Duodenal mucosa (tissue), 2 donors: ENCODE results near the gene RABAC1.

Experiments
- H3K27ac ChIP-seq: one replicate; pipeline ENCODE4 v1.7.0; 2013; ENCODE audit warnings: low read depth, low read length
- H3K27me3 ChIP-seq, 2 donors: one replicate each; pipeline ENCODE4 v1.7.0; 2013; ENCODE audit warnings: low read length in 2 of 2, control low read depth in 1 of 2; ENCODE audit not compliant: insufficient read depth in 2 of 2, control insufficient read depth in 1 of 2
- H3K36me3 ChIP-seq, 2 donors: one replicate each; pipeline ENCODE4 v1.7.0; 2013; ENCODE audit warnings: low read length in 2 of 2, control low read depth in 1 of 2; ENCODE audit not compliant: insufficient read depth in 2 of 2, control insufficient read depth in 1 of 2
- H3K4me1 ChIP-seq, 2 donors: one replicate each; pipeline ENCODE4 v1.7.0; 2013; ENCODE audit warnings: low read length in 2 of 2, control low read depth in 1 of 2; ENCODE audit not compliant: insufficient read depth in 2 of 2, control insufficient read depth in 1 of 2
- H3K4me3 ChIP-seq, 2 donors: one replicate each; pipeline ENCODE4 v1.7.0; 2013; ENCODE audit warnings: low read length in 2 of 2, low read depth in 1 of 2
- H3K9ac ChIP-seq, 2 donors: one replicate each; pipeline ENCODE4 v1.7.0; 2013; ENCODE audit warnings: low read length in 2 of 2, low read depth in 1 of 2
- H3K9me3 ChIP-seq, 2 donors: one replicate each; pipeline ENCODE4 v1.7.0; 2013; ENCODE audit warnings: low read length in 2 of 2, control low read depth in 1 of 2; ENCODE audit not compliant: control insufficient read depth in 1 of 2

Gene RABAC1

GRCh38 chr19:41935760-41936415, 23.2 kb downstream of the RABAC1 start:
- H3K27me3 ChIP-seq, result peaks cover 42 to 49% of the 10 kb centered on the region in 2 donors
- H3K27ac ChIP-seq, result no peak overlapping the region
- H3K36me3 ChIP-seq, result no peaks in the 10 kb centered on the region
- no peak overlapping the region for H3K4me3 ChIP-seq
- peaks cover 0 to 13% of the 10 kb centered on the region in 2 donors for H3K4me1 ChIP-seq
- H3K9ac ChIP-seq, result no peak overlapping the region
- no peaks in the 10 kb centered on the region for H3K9me3 ChIP-seq

- H3K9ac ChIP-seq, result no peak overlapping the region
- H3K36me3 ChIP-seq, result no peaks in the 10 kb centered on the region
- H3K27me3 ChIP-seq, result peaks cover 51 to 58% of the 10 kb centered on the region in 2 donors
- H3K9me3 ChIP-seq, result no peaks in the 10 kb centered on the region
- H3K4me3 ChIP-seq, result no peak overlapping the region
- peaks cover 0 to 10% of the 10 kb centered on the region in 2 donors for H3K4me1 ChIP-seq
- H3K27ac ChIP-seq, result no peak overlapping the region
Measured at GRCh38 chr19:41934849-41935374, 24.2 kb downstream of the RABAC1 start.

- no peak overlapping the region for H3K4me3 ChIP-seq
- peaks cover 62 to 65% of the 10 kb centered on the region in 2 donors for H3K27me3 ChIP-seq
- no peak overlapping the region for H3K27ac ChIP-seq
- peaks cover 7 to 17% of the 10 kb centered on the region in 2 donors for H3K4me1 ChIP-seq
- H3K9ac ChIP-seq, result no peak overlapping the region
- H3K36me3 ChIP-seq, result no peaks in the 10 kb centered on the region
- no peaks in the 10 kb centered on the region for H3K9me3 ChIP-seq
Measured at GRCh38 chr19:41933693-41934426, 25.3 kb downstream of the RABAC1 start.

- Histone ChIP-seq H3K36me3 (no peaks in the 10 kb centered on the region), H3K27me3 (peaks cover 67 to 68% of the 10 kb centered on the region in 2 donors), H3K9ac (no peak overlapping the region), H3K4me3 (no peak overlapping the region), H3K4me1 (peaks cover 9 to 20% of the 10 kb centered on the region in 2 donors), H3K9me3 (no peaks in the 10 kb centered on the region), H3K27ac (no peak overlapping the region)
Measured at GRCh38 chr19:41932720-41933332, 26.3 kb downstream of the RABAC1 start.

- peaks cover 9 to 20% of the 10 kb centered on the region in 2 donors for H3K4me1 ChIP-seq
- H3K27me3 ChIP-seq, result peaks cover 72% of the 10 kb centered on the region in 2 donors
- no peaks in the 10 kb centered on the region for H3K36me3 ChIP-seq
- H3K27ac ChIP-seq, result no peak overlapping the region
- H3K9ac ChIP-seq, result no peak overlapping the region
- H3K9me3 ChIP-seq, result no peaks in the 10 kb centered on the region
- no peak overlapping the region for H3K4me3 ChIP-seq
Measured at GRCh38 chr19:41932259-41932719, 26.8 kb downstream of the RABAC1 start.

GRCh38 chr19:41930926-41931592, 28.1 kb downstream of the RABAC1 start:
- H3K9me3 ChIP-seq, result no peaks in the 10 kb centered on the region
- no peaks in the 10 kb centered on the region for H3K36me3 ChIP-seq
- H3K4me1 ChIP-seq, result peaks cover 9 to 15% of the 10 kb centered on the region in 2 donors
- no peak overlapping the region for H3K27ac ChIP-seq
- H3K27me3 ChIP-seq, result peaks cover 73 to 77% of the 10 kb centered on the region in 2 donors
- no peak overlapping the region for H3K4me3 ChIP-seq
- H3K9ac ChIP-seq, result no peak overlapping the region

- H3K4me3 ChIP-seq, result no peak overlapping the region
- H3K9ac ChIP-seq, result no peak overlapping the region
- H3K36me3 ChIP-seq, result no peaks in the 10 kb centered on the region
- peaks cover 9 to 13% of the 10 kb centered on the region in 2 donors for H3K4me1 ChIP-seq
- no peaks in the 10 kb centered on the region for H3K9me3 ChIP-seq
- H3K27me3 ChIP-seq, result peaks cover 78 to 79% of the 10 kb centered on the region in 2 donors
- H3K27ac ChIP-seq, result no peak overlapping the region
Measured at GRCh38 chr19:41930322-41930722, 28.8 kb downstream of the RABAC1 start.

- Histone ChIP-seq H3K4me1 (peaks cover 9 to 10% of the 10 kb centered on the region in 2 donors), H3K9ac (no peak overlapping the region), H3K4me3 (no peak overlapping the region), H3K27me3 (peaks cover 81 to 82% of the 10 kb centered on the region in 2 donors), H3K36me3 (no peaks in the 10 kb centered on the region), H3K27ac (no peak overlapping the region), H3K9me3 (no peaks in the 10 kb centered on the region)
Measured at GRCh38 chr19:41929536-41930071, 29.5 kb downstream of the RABAC1 start.

GRCh38 chr19:41928754-41929535, 30.2 kb downstream of the RABAC1 start:
- H3K36me3 ChIP-seq, result no peaks in the 10 kb centered on the region
- H3K9ac ChIP-seq, result peak overlapping the region in 1 of 2 donors; percentile 60
- no peaks in the 10 kb centered on the region for H3K9me3 ChIP-seq
- peaks cover 9 to 10% of the 10 kb centered on the region in 2 donors for H3K4me1 ChIP-seq
- H3K4me3 ChIP-seq, result peak overlapping the region; percentile 59 to 69
- H3K27ac ChIP-seq, result no peak overlapping the region
- peaks cover 83 to 89% of the 10 kb centered on the region in 2 donors for H3K27me3 ChIP-seq
